ENCODE data around the gene ZNF761. TPM values are rescaled to one million over a fixed set of nuclear protein-coding genes. Genes with fewer than 3 reads are reported as not detected.

Gene ZNF761
- total RNA-seq, 2 experiments from 2014 or later, result 11.2 to 12.6 TPM

- no peak for ATAC-seq
- no peaks in the 10 kb centered on the region for H3K4me1 Mint-ChIP-seq
- H3K9me3 Mint-ChIP-seq (ENCODE audit: low read depth), result peaks cover 7% of the 10 kb centered on the region
- H3K36me3 Mint-ChIP-seq, result peaks cover 2% of the 10 kb centered on the region
- H3K27me3 Mint-ChIP-seq, result peaks cover 7% of the 10 kb centered on the region
- H3K4me3 Mint-ChIP-seq, result no peak overlapping the region
- CTCF ChIA-PET, result no interaction called here
- H3K27ac Mint-ChIP-seq, result no peak overlapping the region
- DNase-seq, result no peak
These were observed 73.1 kb downstream of the ZNF761 start for GRCh38 chr19:53504885-53505284.

GRCh38 chr19:53506728-53507127, 74.9 kb downstream of the ZNF761 start:
- CTCF ChIA-PET, result no interaction called here

More at GRCh38 chr19:53506728-53507127, 74.9 kb downstream of the ZNF761 start:
- peaks cover 2% of the 10 kb centered on the region for H3K36me3 Mint-ChIP-seq
- ATAC-seq, result no peak
- DNase-seq, result no peak
- no peak overlapping the region for H3K4me3 Mint-ChIP-seq
- H3K27ac Mint-ChIP-seq, result no peak overlapping the region
- H3K27me3 Mint-ChIP-seq, result peaks cover 7% of the 10 kb centered on the region
- no peaks in the 10 kb centered on the region for H3K4me1 Mint-ChIP-seq
- peaks cover 4% of the 10 kb centered on the region for H3K9me3 Mint-ChIP-seq (ENCODE audit: low read depth)

Other genes with a start within 250 kb of the ZNF761 start
- 1 to 10 TPM; 2.9 to 6.0 TPM for gene ZNF665, start 238.6 kb upstream of the ZNF761 start, total RNA-seq
- gene ZNF677, start 177.1 kb upstream of the ZNF761 start, total RNA-seq, result 1 to 10 TPM; 4.5 to 6.1 TPM
- gene VN1R2, start 173.7 kb upstream of the ZNF761 start, total RNA-seq, result not detected
- not detected for gene VN1R4, start 164.3 kb upstream of the ZNF761 start, total RNA-seq
- gene ZNF845, start 98.2 kb upstream of the ZNF761 start, total RNA-seq, result 1 to 10 TPM; 8.0 to 9.9 TPM
- 10 to 100 TPM; 13.6 to 17.9 TPM for gene ZNF525, start 66.3 kb upstream of the ZNF761 start, total RNA-seq
- gene ZNF765, start 36.8 kb upstream of the ZNF761 start, total RNA-seq, result 10 to 100 TPM; 12.4 to 14.2 TPM
- gene ZNF813, start 35.7 kb downstream of the ZNF761 start, total RNA-seq, result 1 to 10 TPM; 5.5 TPM
- gene ZNF331, start 106.2 kb downstream of the ZNF761 start, total RNA-seq, result 10 to 100 TPM; 16.6 to 26.5 TPM
- gene DPRX, start 200.0 kb downstream of the ZNF761 start, total RNA-seq, result not detected

Data from activated CD8-positive, alpha-beta memory T cell treated with anti-CD3 and anti-CD28 coated beads, Interleukin-2, amount 10 ng/mL, durations not matched to agents 7 days and 5 days (primary cell).